GM10266 (cell line): ENCODE results near the gene C1QL4.
"Not testable (repeated sequence)": the region's sequence is repeated elsewhere in the genome, so short reads cannot be mapped to it uniquely, and the experiment has no call there.

Experiments
- DNase-seq: peaks from one replicate; pipeline ENCODE4 v3.0.0; 2012; ENCODE audit errors: extremely low spot score
- CTCF ChIP-seq: IDR thresholded peaks from 2 replicates; pipeline ENCODE4 v1.5.1; 2012; ENCODE audit warnings: mild to moderate bottlenecking, low read depth; ENCODE audit not compliant: control insufficient read depth, insufficient read depth; ENCODE audit errors: missing control alignments

Gene C1QL4

GRCh38 chr12:49336645-49337584 is at the start of gene C1QL4:
Gene C1QL4, minus strand, starts transcription at chr12:49337188. Its CDS starts 711 bp downstream, at chr12:49336477.
- peak; percentile 86 for TF ChIP-seq CTCF

GRCh38 chr12:49380184-49380583 is 43.2 kb upstream of the C1QL4 start:
- DNase-seq: not testable (repeated sequence)

More at GRCh38 chr12:49336645-49337584, at the start of gene C1QL4:
- DNase-seq: peak; percentile 94

- no peak for DNase-seq
- TF ChIP-seq CTCF: no peak
These were observed 40.4 kb upstream of the C1QL4 start for GRCh38 chr12:49377386-49377785.

- DNase-seq: no peak
- TF ChIP-seq CTCF: no peak
These were observed 38.4 kb upstream of the C1QL4 start for GRCh38 chr12:49375406-49375805.

GRCh38 chr12:49370539-49370938 is 33.6 kb upstream of the C1QL4 start:
- no peak for TF ChIP-seq CTCF
- no peak for DNase-seq

- DNase-seq: peak; percentile 69
- TF ChIP-seq CTCF: peak; percentile 16
These were observed 32.6 kb upstream of the C1QL4 start for GRCh38 chr12:49369411-49370145.

- no peak for TF ChIP-seq CTCF
- no peak for DNase-seq
These were observed 31.2 kb upstream of the C1QL4 start for GRCh38 chr12:49368240-49368600.
